Dermis microvascular lymphatic vessel endothelial cell (primary cell): ENCODE results near the gene ING5. TPM values are rescaled to one million over a fixed set of nuclear protein-coding genes. Genes with fewer than 3 reads are reported as not detected.
A peak's percentile ranks its signal among the peaks of the same experiment; 100 is the strongest.

Source experiments
- DNase-seq, 2 donors: peaks; one replicate each; pipeline versions ENCODE4 v3.0.0 to v3.0.0-alpha.2; 2010; ENCODE audit warnings: low read depth in 2 of 2
- total RNA-seq: library from RNA; depleted of rRNA; stranded (reverse); fragments of >200 nt; gene quantifications from 2 replicates; pipeline ENCODE4 v1.2.1, GENCODE V29; 2014

ING5 gene
- total RNA-seq, 1 donor from 2014 or later: 16.7 TPM

DNA sequence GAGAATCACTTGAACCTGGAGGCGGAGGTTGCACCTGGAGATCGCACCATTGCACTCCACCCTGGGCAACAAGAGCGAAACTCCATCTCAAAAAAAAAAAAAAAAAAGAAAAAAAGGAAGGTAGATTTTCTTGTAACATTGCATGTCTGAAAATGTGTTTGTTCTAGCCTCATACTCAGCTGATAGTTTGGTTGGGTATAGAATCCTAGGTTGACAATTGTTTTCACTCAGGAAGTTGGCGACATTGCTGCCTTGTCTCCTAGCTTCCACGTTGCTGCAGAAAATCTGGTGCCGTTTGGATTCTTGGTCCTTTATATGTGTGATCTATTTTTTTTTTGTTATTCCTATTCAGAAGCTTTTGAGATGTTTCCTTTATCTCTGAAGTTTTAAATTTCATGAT lies 4.7 kb downstream of the ING5 start:
- DNase-seq: no peak

DNA sequence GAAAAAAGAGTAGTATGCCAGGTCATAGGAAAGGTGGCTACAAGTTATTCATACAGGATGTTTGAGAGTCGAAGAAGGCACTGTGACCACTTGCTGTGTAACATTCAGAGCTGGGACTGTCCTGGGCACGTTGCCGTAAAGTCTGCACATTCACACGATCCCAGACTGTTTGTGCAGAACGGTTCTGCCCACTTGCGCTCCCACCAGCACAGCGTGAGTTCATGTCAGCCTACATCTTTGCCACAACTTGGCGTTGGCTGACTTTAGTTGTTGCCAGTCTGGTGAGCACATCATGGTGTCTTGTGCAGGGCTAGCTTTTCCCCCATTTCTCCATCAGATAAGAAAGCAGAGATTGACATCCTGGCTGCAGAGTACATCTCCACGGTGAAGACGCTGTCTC lies 7.0 kb downstream of the ING5 start:
- DNase-seq: no peak

DNA sequence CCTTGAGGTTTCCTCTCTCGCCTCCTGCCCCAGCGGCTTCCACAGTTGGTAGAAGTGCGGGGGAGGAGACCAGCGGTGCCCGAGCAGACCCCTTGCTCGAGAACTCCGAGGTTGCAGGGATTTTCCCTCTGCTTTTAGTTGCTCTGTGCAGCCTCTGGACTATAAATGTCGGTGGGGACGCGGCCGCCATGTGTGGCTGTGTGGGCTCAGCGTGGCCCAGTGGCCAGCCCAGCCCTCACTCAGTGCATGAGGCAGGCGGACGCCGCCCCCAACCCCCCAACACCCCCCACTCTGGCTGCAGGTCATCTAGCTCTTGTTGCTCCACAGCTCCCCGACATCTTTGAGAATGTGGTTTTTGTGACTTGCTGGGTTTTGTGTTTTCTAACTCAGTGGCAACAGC lies 17.3 kb downstream of the ING5 start:
- DNase-seq: no peak

DNA sequence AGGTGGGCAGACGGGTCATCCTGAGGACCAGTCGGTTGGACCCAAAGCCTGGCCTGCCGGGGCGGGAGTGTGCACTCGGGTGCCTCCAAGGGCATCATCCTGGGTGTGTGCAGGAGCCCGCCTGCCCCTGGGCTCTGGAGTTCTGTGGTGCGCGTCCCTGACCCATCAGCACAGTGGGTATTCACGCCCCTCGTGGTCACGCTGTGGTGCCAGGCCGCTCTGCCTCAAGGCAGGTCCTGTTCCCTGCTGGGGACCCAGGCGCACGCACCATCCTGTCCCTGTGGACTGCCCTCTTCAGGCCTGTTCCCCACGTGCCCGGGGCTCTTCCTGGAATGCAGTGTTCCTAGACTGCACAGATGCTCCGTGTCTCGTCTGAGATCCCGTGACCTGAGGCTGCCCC lies 18.3 kb downstream of the ING5 start:
- DNase-seq: no peak

DNA sequence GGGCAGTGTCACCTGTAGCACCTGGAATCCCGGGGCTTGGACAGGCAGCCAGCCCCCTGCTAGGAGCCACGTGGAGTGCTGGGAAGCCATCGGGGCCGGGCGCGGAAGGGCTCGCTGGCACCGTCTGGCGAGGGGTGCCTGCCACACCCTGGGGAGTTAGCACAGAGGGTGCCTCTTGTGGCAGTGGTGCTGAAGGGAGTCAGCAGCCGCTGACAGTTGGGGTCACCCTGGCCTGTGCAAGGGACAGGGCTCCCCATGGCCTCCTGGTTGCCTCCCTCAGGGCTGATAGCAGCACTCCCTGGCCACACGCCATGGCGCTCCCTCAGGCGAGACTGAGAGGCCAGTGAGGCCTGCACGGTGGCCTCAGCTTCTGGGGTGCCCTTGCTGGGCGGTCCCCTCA lies 18.7 kb downstream of the ING5 start:
- no peak for DNase-seq

DNA sequence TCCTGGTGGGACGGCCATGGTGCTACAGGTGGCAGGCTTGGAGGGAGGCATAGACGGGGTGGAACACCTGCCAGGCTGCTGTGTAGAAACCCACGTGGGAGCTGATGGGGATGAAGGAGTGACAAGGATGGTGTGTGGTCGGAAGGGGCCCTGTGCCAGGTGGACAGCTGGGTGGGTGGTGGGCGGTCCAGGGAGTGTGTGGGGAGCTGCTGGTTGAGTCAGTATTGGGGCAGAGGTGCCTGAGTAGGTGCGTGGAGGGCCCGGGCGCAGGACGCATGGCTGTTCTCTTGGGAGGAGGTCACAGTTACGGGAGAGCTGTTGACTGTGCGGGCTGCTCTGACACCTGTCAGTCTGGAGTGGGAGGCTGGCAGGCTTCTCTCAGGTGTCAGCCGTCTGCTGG lies 20.0 kb downstream of the ING5 start:
- no peak for DNase-seq

DNA sequence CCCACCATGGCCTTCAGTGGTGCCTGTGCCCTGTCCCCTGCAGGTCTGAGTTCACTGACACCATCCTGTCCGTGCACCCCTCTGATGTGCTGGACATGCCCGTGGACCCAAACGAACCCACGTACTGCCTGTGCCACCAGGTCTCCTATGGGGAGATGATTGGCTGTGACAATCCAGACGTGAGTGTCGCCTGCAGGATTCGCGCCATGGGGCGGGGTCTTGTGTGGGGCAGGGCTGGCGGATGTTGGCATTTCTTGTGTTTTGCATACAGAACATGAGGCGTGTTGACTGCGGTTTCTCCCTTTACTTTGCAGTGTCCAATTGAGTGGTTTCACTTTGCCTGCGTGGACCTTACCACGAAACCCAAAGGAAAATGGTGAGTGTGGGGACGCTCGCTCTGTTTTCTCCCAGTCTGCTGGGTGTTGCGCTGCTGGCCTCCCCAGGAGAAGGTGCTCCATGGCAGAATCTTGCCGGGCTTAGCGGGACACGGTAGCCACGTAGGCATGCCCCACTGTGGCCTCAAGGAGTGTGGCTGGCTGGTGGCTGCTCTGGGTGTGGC lies 21.1 kb downstream of the ING5 start:
- DNase-seq: no peak

DNA sequence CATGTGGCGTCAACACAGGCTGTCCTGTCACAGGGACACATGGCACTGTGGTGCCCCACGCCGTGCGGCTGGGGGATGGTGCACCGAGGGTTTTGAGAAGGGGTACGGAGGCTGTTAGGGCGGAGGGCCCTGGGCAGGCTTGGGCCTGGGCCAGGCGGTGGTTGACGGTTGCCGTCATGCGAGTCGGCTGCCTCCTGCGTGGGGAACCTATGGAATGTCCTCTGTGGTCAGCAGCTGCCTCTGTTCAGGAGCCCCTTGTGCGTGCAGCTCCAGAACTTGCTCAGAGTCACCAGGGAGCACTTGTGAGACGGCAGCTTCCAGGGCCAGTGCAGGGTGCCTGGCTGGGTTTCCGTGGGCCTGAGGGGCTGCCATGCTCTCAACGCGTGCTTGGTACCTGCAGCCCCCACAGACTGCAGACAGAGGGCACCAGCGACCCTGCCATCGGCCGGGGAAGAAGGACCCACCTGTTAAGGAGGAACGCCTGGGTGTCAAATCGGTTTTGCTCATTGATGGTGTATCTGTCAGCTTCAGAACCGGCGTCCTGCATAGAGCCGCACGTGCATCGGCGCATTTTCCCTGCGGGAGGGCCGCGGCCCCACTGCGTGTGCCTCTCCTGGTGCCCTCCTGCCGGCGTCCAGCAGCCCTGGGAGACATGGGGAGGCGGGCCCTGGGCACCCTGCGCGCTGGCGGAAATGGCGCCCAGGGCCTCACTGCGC lies 22.6 kb downstream of the ING5 start:
- DNase-seq: no peak

DNA sequence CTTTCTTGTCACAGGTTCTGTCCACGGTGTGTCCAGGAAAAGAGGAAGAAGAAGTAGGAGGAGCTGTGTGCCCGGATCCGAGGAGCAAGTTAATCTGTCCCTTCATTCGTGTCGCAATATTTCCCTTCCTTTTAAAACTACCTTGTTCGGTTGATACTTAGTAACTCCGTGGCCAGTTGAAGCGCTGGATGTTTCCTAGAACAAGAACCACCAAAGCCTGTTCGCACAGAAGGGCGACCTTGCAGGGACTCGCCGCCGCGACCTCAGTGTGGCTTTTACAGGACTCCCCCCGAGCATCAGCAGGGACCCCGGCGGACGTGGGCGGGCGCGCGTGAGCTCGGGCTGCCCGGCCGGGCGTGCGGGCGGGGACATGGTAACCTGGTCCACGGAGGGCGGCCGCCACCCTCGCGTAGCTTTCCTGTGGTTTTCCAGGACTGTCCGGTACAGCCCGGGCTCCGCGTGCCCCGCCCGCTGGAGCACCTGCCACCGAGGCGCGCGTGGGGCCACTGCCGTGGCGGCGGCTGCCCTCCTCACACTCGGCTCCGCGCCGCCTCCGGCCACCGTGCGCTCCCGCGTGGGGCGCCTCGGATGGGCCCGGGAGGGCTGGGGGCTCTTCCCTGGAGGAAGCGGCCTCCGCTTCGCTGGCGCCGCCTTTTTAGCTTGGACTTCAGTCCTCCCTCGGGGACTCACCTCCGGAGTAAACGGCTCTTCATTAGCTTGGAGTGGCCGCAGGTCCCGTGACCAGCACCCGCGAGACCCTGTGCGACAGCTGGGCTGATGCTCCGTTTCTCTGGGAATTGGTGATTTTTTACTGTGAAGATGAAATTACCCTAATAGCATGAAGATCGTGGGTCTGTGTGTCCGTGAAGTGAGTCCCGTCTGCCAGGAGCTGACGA lies 23.4 kb downstream of the ING5 start:
- DNase-seq: no peak

DNA sequence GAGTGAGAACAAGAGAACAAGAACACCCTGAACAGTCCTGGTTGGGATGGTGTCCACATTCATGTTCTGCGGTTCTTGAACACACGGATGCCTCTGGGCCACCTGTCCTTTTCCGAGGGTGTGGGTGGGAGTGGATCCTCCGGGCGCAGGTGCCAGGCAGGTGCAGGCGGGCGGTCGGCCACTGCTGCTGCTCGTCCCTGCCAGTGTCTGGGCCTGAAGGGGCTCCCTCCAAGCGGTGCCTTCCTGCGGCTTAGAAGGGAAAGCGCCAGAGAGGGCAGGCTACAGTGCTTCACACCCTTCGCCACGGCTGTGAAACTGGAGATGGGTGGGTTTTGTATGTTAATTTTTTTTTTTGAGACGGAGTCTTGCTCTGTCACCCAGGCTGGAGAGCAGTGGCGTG lies 24.6 kb downstream of the ING5 start:
- DNase-seq: no peak

DNA sequence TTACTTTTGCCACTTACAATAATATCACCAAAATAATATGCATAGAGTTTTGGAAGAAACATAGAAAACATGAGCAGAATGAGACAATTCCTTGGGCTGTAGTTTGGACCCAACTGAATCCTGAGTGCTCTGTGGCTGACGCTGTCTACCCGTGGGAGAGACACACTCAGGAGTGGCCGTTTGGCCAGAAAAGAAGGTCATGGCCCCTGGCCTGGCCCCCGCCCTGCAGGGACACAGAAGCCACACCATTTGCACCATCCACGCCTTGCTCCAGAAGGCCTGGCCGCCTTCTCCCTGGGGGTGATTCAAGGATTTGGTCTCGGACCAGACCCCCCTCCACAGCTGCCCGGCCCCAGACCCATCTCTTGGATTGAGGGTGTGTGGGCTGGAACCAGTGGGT lies 26.2 kb downstream of the ING5 start:
- DNase-seq: no peak

DNA sequence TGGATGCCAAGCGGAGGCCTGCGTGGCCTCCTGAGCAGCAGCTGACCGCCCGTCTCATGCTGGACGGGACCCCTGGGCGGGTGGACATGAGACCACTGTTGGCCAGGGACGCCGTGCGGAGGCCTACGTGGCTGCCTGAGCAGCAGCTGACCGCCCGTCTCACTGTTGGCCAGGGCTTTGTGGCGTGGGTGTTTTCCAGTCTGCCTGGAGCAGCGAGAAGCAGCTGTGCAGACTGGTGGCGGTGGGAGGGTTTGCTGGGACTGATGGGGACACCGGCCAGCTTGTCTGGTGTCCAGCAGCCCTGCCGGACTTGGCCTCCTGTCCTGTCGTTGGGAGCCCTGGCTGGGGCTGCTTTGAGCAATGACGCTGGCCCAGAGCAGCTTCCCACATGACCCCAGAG lies 26.8 kb downstream of the ING5 start:
- no peak for DNase-seq

DNA sequence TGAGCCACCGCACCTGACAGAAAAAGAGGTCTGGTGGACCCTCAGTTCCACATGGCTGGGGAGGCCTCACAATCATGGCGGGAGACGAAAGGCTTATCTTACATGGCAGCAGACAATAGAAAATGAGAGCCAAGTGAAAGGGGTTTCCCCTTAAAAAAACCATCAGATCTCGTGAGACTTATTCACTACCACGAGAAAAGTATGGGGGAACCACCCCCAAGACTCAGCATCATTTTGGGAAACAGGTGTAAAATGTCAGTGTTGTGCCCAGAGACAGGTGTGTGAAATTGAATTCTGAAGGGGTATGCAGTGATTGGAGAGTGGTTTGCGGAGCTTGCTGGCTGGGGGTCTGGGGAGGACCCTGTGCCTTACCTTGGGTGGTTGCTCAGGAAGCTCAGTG lies 28.0 kb downstream of the ING5 start:
- no peak for DNase-seq

DNA sequence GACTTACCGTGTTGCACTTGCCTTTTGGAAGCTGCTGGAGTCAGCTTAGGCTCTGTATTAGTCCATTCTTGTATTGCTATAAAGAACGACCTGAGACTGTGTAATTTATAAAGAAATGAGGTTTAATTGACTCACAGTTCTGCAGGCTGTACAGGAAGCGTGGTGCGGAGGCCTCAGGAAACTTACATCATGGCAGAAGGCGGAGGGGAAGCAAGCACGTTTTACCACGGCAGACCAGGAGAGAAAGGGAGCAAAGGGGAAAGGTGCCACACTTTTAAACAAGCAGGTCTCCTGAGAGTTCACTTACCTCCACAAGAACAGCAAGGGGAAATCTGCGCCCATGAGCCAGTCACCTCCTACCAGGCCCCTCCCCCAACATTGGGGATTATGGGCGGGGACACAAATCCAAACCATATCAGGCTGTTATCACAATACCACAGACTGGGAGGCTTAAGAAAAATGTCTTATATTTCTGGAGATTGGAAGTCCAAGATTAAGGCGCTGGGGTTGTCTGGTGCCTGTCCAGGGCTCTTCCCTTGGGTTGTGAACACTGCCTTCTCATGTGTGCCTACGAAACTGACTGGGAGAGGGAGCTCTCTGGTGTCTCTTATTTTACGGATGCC lies 28.9 kb downstream of the ING5 start:
- peak in 1 of 2 donors; percentile 64 for DNase-seq

DNA sequence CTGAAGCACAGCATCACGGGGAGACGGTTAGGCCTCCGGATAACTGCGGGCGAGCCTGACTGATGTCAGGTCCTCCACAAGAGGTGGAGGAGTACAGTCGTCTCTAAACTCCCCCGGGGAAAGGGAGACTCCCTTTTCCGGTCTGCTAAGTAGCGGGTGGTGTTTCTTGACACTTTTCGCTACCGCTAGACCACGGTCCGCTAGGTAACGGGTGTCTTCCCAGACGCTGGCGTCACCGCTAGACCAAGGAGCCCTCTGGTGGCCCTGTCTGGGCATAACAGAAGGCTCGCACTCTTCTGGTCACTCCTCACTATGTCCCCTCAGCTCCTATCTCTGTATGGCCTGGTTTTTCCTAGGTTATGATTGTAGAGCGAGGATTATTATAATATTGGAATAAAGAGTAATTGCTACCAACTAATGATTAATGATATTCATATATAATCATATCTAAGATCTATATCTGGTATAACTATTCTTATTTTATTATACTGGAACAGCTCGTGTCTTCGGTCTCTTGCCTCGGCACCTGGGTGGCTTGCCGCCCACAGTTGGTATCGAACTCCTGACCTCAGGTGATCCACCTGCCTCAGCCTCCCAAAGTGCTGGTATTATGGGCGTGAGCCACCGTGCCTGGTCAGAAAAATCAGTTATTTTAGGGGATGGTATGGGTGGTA lies 30.8 kb downstream of the ING5 start:
- peak in 1 of 2 donors; percentile 50 for DNase-seq

DNA sequence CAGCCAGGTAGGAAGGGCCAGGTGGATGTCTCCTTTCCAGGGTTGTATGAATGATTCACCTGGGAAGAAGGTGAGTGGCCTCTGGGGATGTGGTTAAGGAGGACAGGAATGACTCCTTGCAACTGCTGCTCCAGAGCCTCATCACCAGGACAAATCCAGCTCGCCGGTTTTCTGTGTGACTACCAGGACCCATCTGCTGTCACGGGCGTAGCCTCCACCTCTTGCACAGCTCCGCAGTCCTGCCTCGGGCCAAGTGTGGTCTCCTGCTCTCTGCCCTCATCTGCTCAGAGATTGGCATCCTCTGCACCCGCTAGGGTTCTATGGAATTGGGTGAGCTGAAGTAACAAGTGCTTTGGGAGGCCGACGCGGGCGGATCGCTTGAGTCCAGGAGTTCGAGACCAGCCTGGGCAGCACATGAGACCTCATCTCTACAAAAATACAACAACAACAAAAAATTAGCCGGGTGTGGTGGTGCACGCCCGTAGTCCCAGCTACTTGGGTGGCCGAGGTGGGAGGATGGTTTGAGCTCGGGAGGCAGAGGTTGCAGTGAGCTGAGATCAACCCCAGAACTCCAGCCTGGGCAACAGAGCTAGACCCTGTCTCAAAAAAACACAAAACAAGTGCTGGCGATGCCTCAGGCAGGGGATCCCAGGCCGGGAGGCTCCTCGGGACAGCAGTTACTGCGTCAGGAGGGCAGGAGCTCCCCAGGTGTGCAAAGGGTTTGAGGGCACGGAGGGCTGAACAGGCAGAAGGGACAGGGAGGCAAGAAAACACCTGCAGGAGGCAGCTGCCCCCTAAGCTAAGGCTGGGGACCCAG lies 31.8 kb downstream of the ING5 start:
- no peak for DNase-seq

DNA sequence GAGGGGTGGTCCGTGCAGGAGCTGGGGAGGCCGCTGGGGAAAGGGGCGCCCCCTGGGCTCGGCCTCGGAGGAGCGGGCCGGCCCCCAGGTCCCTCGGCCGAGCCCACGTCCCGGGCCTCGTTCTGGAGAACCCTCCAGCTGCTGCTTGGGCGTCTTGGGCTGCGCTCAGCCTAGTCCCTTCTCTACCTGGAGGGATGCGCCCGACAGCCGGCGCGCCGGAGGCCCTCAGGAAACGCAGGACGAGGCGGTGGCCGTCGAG lies 32.3 kb downstream of the ING5 start:
- no peak for DNase-seq

DNA sequence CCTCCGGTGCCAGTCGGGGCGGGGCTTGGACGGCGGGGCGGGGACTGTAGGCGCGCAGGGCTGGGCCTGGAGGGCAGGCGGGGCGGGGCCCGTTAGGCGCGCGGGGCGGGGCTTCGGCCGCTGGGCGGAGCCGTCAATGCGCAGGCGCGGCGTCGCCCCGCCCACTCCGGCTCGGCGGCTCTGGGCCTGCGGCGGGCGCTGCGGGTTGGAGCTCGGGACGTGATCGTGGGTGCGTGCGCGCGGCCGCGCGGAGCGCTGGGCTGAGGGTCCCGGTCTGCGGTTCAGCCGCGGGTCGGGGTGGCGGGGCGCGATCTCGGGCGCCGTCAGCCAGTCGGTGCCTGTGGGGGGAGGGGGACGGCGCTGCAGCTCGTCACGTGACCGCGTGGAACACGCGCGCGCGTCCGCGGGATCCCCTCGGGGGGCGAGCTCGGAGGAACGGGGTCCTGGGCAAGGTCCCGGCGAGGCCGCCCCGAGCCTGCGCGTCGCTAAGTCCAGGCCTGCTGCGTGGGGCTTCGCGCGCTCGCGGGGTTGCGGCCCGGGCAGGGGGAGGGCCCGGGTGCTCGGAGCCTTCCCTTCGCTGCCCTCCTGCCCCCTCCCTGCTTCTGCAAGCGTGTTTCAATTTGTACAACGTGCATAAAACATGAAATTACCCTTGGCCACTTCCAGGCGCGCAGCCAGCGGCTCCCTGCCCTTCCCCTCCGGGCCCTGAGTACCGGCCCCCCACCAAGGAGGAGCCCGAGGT lies 32.8 kb downstream of the ING5 start, which contains the start of gene D2HGDH:
TSS of gene D2HGDH (plus strand) at position 164 of the 742 bp plus-strand sequence. CDS start 595 bp downstream, outside the sequence.
- peak; percentile 47 to 85 for DNase-seq

DNA sequence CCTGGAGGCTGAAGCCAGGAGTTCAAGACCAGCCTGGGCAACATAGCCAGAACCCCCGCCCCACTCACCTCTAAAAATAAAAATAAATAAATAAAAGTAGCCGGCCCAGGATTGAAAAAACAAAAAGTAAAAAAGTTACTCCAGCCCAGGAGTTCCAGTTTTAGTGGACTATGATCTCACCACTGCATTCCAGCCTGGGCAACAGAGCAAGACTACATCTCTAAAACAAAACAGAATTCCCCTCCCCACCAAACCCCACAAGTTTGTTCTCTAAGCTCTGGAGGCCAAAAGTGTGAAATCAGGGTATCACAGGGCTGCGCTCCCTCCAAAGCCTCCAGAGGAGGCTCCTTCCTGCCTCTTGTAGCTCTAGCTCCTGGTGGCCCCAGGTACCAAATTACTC lies 34.3 kb downstream of the ING5 start:
- no peak for DNase-seq

DNA sequence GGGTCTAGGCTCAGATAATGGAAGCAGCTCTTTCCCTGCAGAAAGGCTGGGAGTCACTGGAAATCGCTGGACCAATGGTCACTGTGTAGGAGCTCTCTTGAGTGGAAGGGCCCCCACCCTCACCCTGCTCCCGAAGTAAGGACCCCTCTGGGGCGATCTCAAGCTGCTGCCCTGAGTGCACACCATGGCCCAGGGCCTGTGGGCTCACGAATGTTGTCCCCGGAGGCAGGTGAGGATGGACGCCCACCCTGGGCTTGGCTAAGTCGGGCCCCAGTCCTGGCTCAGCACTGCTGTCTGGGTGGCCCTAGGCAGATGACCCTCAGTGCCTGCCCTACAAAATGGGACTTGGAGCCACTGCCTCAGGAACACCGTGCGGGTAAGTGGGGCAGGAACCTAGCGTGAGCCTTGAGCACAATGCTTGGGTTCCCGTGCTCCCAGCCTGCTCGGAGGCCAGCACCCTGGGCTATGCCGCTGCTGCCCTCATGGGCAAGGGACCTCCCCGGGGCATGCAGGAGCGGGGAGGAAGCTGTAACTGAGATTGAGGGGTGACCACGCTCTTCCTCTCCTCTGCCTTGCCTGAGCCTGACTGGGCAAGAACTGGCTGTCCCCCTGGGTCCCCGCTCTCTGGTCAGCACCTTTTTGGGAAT lies 36.3 kb downstream of the ING5 start:
- no peak for DNase-seq
